NCI-H1694 treated with DMSO at 0.1 percent for 48 hours (cell line): ENCODE results near the gene SCNN1A.

Source experiments
- DNase-seq: peaks from one replicate; lab custom pipeline; 2025; lab: John Stamatoyannopoulos, UW

Gene SCNN1A

DNA sequence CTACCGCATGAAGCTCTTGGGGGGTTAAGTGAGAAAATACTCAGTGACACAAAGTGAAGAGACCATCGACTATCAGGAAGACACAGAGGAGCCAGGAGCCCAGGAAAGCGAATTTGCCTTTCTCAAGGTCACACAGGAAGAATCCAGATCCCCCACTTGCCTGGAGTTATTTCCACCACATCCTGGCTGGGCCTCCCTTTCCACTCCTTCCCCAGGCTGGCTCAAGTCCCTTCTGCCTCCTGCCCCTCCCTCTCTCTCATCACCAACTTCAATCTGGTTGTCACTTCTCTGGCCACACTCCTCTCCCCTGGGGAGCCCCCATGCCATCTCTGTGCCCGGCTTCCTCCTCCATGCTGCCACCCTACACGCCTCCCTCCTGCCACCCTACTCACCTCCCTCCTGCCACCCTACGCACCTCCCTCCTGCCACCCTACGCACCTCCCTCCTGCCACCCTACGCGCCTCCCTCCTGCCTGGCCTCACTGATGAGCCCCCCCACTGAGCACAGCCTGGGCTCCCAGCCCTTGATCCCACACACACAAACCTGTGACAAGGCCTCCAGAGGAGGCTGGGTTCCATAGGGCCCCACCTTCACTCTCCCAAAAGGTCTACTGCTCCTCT is 6.3 kb downstream of the SCNN1A start:
- no peak for DNase-seq

DNA sequence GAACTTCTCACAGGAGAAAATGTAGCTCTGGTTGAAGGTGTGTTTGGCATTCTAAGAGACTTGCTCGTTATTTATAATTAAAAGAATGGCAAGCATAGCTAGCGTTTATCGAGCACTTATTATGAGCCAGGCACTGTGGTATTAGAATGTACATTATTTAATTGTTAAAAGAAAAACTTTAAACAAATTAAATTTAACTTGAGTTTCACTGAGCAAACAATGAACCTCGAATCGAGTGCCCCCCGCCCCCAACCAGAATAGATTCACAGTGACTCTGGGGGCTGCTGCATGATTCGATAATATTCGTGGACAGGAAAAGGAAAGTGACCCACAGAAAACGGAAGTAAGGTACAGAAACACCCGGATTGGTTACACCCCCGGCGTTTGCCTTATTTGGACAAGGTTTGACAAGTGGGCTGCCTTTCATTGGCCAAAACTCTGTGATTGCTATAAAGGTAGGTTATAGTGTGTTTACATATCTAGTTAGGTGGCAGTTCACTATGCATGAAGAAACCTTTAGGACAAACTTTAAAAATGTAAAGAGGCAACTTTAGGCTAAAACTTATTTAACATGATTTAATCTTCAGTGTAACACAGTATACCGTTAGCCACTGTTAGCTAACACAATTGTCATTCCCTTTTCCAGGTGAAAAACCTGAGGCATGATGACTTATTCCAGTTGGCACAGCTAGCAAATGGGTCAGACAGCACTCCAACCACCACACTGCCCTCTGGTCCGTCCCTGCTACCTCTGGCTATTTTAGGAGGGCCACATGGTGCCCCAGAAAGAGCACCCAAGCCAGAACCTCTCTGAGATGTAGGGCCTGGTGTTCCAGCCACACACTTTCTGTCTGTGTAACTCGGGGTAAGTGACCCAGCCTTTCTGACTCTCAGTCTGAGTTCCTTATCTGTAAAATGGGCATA is 7.1 kb downstream of the SCNN1A start:
- DNase-seq, result no peak

DNA sequence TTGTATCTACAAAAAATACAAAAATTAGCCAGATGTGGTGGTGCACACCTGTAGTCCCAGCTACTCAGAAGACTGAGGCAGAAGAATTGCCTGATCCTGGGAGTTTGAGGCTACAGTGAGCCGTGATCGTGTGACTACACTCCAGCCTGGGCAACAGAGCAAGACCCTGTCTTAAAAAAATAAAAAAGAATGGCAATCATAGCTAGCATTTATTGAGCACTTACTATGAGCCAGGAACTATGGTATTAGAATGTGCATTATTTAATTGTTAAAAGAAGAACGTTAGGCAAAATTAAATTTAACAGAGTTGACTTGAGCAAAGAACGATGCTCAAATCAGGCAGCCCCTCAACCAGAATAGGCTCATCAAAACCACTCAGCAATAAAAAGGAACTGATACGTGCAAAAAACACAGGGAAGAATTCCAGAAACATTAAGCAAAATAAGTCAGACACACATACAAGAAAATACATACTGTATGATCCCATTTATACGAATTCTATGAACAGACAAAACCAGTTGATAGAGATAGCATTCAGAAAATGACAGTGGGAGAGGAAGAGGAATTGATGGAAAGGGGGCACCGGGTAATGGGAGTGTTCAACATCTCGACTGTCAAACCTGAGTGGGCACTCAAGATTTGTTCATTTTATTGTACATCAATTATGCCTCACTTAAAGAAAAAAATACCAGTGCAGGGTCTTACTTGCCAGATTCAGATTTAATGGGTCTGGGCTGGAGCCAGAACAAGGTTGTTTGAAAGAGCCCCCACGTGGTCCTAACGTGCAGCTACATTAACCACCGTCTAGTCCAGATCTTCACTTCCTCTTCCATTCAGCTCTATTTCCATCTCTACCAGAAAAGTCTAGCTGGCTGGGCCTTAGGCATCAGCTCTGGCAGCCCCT is 8.0 kb downstream of the SCNN1A start:
- peak; percentile 12 for DNase-seq

- no peak for DNase-seq
These were observed 11.4 kb downstream of the SCNN1A start for GRCh38 chr12:6364044-6364374.

DNA sequence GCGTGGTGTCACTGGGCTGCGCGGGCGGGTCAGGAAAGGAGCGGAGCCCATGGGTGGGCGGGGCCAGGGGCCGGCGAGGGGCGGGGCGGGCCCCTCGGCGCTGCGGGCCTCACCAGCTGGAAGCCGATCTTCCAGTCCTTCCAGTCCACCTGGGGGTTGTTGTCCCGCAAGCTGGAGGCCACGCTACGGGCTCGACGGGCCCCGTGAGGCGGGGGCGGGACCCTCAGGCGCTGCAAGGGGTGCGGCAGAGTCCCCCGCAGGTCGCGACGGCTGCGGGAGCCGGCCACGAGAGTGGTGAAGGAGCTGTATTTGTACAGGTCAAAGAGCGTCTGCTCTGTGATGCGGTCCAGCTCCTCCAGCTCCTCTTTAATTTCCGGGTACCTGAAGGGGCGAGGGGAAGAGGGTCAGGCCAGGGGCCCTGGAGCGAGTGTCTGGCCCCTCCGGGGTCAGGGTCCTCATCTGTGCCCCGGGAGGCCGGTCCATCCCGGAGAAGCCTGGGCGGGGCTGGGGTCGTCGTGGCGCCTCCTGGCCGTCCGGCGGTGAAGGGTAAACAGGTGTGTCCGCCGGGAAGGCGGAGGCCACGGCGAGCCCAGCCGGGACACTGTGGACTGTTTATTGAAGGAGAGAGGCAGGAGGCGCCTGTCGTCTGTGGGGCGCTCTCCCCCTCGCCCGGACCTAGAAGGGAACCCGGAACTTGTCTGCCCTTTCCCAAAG is 11.9 kb downstream of the SCNN1A start:
- no peak for DNase-seq

DNA sequence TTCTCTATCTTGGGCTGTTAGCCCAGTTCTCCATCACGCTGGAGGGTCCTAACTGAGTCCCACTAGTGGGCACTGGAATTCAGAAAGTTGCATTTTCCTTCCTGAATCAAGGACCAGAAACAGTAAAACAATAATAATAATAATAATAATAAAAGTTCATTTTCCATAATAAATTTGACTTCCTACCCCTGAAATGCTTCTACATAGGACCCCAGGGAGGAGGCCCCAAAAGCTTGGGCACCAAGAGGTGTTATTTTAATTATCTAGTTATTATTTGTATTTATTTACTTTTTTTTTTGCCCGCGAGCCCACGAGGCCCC is 12.4 kb downstream of the SCNN1A start:
- no peak for DNase-seq

DNA sequence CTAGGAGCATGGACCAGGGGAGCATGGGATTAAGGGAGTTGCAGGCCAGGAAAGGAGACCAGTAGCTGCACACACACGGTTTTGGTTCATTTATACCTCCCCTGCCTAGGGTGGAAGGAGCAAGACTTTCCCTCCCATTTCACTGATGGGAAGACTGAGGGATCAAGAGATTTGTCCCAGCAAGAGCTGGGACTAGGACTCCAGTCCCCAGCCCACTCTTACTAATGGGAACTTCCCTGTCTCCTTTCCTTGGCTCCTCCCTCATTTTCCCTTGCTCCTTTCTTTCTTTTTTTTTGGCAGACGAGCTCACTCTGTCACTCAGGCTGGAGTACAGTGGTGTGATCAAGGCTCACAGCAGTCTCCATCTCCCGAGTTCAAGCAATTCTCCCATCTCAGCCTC is 13.0 kb downstream of the SCNN1A start:
- no peak for DNase-seq

DNA sequence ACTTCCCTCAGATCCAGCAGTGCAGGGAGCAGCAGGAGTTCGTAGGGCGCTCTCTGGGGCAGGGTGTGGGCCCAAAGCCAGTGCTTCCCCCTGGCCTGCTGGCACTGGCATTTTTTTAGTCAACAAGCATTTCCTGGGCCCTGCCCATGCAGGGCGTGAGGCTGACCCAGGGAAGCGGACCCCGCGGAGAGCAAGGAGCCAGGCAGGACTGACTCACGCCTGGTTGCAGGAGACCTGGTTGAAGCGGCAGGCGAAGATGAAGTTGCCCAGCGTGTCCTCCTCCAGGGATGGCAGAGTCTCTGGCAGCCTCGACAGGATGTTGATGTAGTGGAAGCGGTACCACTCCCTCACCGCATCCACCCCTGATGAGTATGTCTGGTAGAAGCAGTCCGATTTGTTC is 13.5 kb downstream of the SCNN1A start:
- no peak for DNase-seq

- DNase-seq, result no peak
These were observed 14.5 kb downstream of the SCNN1A start for GRCh38 chr12:6360578-6361490.

DNA sequence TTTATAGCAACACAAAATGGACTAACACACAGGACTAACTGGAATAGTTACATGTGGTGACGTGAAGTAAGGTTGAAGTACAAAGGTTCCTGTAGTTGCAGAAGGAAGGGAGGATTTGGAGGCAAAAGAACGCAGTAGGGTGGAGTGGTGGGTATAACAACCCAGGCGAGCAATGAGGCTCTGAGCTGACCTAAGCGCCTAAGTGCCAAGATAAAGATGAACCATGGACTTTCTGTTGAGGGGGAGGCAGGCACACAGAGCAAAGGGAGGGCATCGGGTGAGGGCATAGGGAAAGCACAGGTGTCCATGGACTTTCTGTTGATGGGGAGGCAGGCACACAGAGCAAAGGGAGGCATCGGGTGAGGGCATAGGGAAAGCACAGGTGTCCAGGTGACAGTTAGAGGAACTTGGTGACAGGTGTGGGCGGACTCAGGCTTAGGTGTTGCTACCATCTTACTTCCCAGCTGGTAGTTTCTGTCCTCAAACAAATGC is 15.2 kb downstream of the SCNN1A start:
- no peak for DNase-seq

DNA sequence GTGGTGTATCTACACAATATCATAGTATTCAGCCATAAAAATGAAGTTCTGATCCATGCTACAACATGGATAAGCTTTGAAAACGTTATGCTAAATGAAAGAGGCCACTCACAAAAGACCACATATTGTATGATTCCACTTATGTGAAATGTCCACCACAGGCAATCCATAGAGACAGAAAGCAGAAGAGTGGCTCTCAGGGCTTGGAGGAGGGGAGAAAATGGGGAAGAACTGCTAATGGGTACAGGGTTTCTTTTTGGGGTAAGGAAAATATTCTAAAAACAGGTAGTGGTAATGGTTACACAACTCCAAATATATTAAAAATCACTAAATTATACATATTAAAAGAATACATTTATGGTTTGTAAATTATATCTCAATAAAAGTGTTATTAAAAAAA is 16.5 kb downstream of the SCNN1A start:
- no peak for DNase-seq

GRCh38 chr12:6356374-6356820 is 19.0 kb downstream of the SCNN1A start:
- no peak for DNase-seq

DNA sequence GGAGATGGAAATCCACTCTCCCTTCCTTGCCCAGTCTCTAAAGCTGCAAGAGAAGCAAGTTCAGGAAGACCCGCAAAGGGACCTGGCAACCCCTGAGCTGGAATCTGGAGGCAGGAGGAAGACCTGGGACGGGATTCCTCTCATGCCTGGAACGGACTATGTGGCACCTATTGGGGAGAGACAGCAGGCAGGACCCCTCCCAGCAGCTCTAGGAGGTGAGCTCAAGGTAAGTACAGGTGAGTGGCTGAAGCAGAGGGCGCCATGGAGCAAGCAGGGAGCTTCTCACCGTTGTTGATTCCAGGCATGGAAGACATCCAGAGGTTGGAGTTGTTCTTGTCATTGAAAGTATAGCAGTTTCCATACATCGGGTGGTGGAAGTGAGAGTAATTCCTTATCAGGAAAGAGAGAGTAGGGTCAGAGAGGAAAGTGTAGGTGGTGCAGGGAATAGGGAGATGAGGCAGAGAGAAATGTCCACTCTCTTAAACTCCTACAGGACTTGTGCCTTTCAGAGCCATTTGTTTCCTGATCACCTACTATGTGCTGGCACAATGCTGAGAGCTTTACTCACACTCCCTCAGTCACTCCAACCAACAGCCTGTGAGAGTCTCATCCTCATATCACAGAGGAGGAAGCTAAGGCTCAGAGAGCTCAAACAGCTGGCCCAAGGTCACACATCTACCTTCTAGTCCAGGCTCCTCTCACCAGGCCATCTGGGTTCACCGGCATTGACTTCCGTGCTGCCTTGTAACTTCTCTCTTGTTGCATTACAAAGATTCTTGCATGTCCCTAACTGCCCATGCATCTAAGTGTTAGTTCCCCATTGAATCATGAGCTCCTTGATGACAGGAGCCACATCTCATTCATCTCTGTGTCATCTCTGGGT is 19.6 kb downstream of the SCNN1A start:
- no peak for DNase-seq

DNA sequence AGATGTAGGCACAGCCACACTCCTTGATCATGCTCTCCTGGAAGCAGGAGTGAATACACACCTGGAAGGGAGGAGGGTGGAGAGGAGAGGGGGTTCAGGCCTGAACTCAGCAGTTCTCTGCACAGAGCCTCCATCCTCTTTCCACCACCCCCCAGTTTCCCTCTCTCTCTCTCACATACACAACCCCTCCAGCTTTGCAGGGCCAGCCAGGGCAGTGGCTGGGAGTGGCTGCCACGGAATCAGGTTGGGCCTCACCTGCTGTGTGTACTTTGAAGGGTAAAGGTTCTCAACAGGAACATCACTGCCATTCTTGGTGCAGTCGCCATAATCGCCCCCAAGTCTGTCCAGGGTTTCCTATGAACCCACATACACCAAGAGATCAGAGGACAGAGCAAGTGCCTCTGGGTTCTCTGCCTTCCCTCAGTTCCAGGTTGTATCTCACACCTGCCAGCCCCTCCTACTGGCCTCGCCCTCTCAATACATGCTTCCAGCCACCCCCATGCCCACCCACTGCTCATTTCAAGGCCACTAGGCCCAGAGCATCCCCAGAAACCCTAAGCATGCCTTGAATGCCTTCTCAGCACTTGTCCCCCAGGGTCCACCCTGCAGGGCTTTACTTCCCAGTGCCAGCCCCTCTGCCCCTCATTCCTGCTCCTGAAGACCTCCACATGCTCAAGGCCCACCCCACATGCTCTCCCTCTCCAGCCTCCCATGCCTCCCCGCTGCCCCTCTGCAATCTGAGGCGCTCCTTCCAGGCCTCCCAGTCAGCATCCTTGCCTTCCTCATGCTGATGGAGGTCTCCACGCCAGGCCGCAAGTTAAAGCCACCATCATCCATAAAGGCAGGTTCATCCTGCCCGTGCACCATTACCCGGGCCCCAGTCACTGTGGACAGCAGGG is 20.6 kb downstream of the SCNN1A start:
- DNase-seq, result no peak

DNA sequence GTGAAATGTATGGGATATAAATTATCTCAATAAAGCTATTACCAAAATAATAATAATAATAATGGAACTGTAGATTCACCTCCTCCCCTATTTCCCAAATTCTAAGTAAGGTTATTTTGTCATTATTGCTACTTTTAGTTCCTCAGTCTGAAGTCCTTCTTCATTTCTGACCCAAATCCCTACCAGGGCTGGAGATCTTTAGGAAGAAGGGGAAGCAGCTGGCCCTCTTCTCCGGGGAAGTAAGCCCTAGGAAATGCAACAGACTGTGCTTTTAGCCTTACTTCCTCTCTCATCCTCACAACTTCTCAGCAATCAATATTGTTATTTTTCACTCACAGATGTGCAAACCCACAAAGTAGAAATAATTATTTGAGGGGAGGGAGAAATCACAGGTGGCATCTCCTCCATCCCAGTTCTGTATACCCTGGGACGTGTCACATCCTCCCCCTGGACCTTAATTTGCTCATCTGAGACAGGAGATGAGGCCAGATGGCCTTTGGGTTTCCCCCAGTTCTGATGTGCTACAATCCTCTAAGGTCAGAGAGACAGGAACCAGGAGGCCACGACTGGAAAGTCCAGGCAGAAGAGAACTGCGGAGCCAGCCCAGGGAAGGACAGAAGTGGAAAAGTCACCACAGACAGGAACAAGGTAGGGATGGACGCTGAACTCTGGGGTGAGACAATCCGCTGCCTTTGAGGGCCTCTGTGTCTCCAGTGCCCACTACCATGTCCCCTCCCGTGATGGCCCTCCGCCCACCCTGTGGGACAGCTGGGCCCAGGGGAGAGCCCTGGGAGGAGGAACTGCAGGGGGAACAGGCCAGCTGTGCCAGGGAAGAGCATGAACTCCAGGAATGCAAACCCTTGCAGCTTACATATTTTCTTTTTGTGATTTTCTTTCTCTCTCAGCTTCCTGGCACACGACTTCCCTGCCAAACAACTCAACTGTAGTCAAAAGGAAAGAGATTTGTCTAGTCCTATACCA is 22.9 kb downstream of the SCNN1A start:
- DNase-seq, result no peak

- DNase-seq, result no peak
These were observed 23.7 kb downstream of the SCNN1A start for GRCh38 chr12:6351622-6352021.
